ENCODE results near the gene TP53I11.
A peak's percentile ranks its signal among the peaks of the same experiment; 100 is the strongest.

The TP53I11 gene

DNA sequence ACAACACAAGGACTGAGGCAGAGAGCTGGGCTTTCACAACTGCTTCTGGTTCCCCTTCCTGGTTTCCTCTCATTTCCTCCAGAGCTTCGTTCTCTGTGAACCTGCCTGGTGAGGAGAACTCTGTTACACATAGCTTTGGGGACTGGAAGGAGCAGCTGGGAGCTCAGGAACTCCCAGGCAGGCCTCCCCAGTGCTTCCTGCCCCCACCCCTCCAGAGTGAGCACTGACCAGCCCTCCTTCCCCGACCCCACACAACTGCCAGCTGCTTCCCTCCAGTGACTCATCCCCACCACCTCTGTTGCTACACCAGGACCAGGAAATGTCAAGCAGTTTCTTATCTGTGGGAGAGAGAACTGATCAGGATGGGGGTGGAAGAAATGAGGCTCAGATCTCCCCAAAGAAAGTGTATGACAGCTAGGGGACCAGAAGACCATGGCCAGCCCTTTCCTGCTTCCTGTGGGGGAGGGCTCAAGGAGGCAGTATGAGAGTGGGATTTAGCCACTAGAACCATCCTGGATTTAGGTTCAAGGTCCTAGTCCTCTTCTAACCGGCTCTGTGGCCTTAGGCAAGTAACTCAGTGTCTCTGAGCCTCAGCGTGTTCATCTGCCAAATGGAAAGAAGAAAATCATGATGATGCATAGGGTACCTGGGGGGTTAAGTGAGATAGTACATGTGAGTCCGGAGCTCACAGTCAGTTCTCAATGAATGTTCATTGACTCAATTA is 4.5 kb upstream of the TP53I11 start:
- DNase-seq, result peak; percentile 45

DNA sequence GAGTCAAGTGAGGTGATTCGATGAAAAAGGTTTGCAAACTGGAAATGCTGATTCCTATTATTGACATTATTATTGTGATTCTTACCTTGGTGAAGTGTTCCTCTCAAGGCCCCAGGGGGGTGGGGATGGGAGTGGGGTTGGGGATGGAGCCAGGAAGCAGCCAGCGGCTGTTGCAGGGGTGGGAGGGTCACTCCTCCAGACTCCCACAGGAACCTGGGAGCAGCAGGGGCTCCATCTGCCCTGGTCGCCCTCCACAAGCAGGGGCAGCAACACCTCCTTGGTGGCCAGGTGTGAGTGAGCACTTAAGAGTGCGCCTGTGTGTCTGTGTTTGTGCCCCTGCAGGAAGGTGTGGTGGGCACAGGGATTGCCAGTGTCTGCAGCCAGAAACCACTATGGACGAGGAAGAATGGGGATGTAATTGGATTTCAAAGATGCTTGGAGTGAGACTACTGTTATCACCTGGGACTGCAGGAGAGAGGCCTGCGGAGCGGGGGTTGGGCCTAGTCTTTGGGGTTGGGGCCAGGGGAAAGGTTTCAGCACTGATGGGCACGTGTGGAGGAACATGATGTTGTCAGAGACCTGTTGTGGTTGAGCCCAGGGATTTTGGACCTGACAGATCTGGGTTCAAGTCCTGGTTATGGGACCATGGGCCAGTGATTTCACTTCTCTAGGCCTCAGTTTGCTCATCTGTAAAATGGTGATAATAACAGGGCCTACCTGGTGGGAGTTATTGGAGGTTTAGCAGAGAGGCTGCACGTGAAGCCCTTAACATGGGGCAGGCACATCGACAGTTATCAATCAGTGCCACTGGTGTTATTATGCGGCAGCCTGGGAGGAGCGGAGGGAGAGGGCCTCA is 3.6 kb upstream of the TP53I11 start:
- no peak for DNase-seq

- DNase-seq, result no peak
Measured at GRCh38 chr11:44952500-44953260, 2.0 kb upstream of the TP53I11 start.

- no peak for DNase-seq
Measured at GRCh38 chr11:44952082-44952481, 1.4 kb upstream of the TP53I11 start.

DNA sequence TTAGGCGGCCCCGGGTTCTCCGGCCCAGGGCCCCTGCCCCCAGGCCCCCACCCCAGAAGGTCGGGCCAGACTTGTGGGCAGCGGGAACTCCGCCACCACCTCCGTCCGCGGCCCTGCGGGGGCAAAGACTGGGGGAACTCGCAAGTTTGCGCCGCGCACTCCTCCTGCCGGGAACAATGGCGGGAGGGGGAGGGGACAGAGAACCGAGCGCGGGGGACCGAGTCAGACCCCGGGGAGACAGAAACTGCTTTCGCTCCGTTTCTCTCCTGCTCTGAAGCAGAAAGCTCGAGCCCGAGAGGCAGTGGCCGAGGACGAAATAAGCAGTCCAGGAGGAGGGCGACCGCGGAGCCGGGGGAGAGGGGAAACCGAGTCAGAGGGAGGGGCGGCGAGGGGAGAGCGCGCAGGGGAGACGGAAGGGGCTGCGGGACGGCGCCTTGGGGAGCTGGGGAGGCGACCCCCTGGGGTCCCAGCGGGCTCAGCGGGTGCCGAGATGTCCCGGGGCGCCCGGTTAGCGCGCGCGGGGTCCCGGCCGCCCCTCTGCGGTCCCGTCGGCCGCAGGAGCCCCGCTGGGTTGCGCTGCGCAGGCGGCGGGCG is 555 bp downstream of the TP53I11 start:
- DNase-seq, result no peak

DNA sequence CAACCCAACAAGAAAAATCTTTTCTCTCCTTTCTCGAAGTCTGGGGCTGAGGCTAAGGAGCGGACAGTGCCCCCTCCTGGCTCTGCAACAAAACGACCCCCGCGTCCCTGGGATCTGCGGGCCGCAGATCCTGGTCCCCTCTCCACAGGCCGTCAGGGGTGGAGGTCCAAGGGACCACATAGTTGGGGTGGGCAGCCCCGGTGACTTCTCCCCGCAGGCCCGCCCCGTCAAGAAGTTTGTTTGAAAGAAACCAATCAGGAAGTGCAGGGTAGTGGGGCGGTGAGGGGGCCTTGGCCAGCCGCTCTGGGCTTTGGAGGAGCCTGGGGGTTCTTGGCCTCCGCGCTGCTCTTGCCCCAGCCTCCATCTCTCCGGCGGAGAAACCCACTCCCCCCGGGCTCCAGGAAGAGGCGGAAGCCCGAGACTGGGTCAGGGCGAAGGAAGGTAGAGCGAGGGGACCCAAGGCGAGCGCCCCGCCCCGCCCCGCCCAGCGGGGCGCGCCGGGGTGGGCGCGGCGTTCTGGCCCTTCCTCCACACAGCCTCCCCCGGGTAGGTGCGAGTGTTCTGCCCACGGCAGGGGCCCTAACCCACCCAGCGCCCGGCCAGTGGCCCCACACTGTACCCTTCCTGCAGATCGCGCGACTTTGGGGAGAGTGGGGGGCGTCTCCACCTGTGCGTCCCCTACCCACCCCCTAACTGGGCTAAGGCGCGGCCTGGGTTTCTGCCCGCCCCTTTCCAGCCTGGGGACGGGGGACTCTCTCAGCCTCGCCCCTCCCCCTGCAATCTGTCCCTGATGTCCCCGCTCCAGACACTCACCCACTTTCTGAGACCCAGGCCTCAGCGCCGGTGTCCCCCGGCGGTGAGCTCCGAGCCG is 1.3 kb downstream of the TP53I11 start:
- no peak for DNase-seq

DNA sequence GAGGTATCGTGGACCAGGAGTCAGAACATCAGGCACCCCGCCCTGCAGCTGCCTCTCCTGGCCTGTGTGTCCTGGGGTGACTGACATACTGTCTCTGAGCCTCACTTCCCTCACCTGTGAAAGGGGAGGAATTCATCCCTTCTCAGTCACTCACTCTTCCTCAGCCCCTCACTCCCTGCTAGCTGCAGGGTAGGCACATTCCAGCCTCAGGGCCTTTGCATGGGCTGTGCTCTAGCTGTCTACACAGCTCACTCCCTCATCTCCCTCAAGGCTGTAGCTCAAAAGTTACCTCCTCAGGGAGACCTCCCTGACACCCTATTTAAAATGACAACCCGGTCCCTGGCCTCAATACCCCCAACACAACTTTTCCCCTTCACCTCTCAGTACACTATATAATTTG is 2.5 kb downstream of the TP53I11 start:
- DNase-seq, result no peak

DNA sequence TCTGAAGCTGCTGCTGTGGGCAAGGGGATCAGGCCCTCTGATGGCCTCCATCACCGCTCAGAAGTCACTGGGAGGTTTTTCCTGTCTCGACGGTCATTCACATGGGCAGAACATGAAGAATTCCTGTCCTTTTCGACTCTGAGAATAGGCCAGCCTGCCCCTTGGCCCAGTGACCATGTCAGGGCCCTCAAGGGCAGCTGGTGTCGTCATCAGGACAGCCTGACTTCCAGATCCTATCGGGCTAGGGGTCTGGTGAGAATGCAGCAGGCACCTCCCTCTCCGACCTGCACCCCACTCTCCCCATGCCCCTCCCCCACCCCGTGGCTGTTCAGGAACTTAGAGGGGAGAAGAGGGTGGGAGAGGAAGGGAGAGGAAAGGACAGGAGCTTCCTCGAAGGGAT is 3.6 kb downstream of the TP53I11 start:
- DNase-seq, result no peak

GRCh38 chr11:44946263-44946662 is 4.4 kb downstream of the TP53I11 start:
- DNase-seq, result no peak

DNA sequence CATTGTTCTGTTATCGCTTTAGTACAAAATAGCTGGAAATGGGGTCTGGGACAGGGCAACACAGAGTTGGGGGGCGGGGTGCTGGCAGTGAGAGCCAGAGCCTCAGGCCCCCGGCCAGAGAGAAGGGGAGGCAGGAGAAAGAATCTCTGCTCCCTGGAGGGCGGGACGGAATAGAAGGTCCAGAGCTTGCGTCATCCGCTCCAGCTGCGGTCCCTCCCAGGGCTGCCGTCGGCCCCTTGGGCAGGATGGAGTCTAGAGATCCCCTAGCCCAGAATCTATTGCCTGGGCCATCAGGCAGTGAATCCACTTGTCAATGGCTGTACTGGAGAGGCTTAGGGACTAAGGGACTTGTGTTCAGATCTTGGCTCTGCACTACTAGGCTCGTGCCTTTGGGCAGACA is 5.0 kb downstream of the TP53I11 start:
- no peak for DNase-seq

GRCh38 chr11:44944853-44945235 is 5.8 kb downstream of the TP53I11 start:
- DNase-seq, result no peak

- no peak for DNase-seq
Measured at GRCh38 chr11:44944181-44944852, 6.4 kb downstream of the TP53I11 start.

DNA sequence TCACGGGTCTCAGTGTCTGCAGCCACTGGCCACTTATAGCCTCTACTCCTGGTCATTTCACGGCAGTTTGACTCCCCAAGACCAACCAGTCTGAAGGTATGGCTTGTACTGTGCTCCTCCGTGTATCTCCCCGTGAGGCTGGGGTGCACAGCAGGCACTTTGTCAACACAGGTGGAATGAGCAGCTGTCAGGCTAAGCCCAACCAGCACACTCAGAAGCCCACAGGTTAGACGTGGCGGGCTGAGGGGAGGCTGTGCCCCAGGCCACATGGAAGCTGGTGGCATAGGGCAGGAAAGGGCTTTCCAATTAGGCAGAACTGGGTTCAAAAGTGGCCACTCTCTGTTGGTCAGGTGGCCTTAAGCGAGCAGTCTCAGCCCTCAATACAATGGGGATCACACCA is 7.0 kb downstream of the TP53I11 start:
- no peak for DNase-seq

GRCh38 chr11:44943118-44943517 is 7.6 kb downstream of the TP53I11 start:
- DNase-seq, result no peak

- DNase-seq, result no peak
Measured at GRCh38 chr11:44942029-44942955, 8.4 kb downstream of the TP53I11 start.

DNA sequence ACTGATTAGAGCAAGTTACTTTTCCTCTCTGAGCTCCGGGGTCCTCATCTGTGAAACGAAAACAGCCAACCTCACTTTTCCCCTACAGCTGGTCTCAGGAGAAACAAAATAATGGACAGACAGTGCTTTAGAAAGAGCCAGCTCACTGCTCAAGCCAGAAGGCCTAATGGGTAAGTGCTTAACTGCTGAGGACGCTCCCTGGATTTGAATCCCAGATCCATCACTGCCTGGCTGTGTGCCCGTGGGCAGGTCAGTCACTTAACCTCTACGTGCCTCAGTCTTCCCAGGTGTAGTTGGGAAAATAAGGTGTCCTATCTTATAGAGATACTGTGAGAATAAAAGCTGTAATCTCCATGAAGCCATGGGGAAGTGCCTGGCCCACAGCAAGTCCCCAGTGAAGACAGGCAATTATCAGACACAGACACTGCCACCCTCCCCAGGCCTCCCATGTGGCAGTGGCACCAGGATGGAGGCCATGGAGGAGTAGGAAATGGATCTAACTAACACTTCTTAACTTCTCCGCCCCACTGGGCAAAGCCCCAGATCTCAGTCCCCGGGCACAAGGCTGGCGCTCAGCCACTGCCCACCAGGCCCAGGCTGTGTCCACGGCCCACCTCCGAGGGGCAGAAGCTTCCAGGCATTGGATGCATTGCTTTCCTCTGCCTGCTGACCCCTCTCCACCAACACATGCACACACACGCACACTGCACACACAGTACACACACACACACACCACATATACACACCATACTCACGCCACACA is 9.2 kb downstream of the TP53I11 start:
- DNase-seq, result no peak

DNA sequence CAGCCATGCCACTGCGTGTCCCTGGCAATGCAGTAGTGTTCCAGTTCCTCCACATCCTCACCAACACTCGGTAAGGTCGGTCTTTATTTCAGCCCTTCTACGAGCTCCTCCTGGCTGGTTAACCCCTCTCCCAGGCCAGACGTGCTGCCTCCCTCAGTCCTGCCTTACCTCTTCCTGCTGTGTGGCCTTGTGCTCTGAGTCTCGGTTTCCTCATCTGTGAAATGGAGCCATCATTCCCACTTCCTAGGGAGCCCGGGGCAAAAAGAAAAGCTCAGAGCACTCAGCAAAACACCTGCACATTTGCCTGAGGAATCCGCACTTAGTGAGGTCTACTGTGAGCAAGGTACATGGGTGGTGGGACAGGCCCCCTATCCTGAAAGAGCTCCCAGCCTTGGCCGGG is 9.8 kb downstream of the TP53I11 start:
- DNase-seq, result no peak

DNA sequence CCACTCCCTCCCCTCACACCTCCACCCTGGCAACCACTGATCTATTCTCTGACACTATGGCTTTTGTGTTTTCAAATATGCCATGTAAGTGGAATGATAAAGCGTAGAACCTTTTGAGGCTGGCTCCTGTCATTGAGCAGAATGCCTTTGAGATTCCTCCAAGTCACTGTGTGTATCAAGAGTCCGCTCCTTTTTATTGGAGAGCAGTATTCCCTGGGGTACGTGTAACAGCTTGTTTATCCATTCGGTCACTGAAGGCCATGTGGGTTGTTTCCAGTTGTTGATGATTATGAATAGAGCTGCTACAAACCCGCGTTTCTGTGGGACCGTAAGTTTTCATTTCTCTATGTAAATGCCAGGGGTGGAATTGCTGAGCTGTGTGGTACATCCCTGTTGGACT is 10.3 kb downstream of the TP53I11 start:
- no peak for DNase-seq

GRCh38 chr11:44939673-44940395 is 10.8 kb downstream of the TP53I11 start:
- peak; percentile 46 for DNase-seq
